ENCODE results near the gene KLHDC9.

KLHDC9 gene

GRCh38 chr1:161128591-161129420, 30.6 kb downstream of the KLHDC9 start:
- Histone ChIP-seq H3K9ac (ENCODE audit: low read length in 5 of 5) (peak overlapping the region in 1 of 5 donors; percentile 3), H3K27me3 (ENCODE audit: control insufficient read depth in 5 of 5, insufficient read depth in 4 of 5, low read length in 5 of 5) (no peaks in the 10 kb centered on the region), H3K4me1 (ENCODE audit: control insufficient read depth in 5 of 5, insufficient read depth in 5 of 5, low read length in 5 of 5) (peaks cover 4 to 55% (median 46%) of the 10 kb centered on the region in 5 donors), H3K9me3 (ENCODE audit: control insufficient read depth in 5 of 5, low read length in 5 of 5) (no peaks in the 10 kb centered on the region), H3K36me3 (ENCODE audit: control insufficient read depth in 5 of 5, insufficient read depth in 5 of 5, low read length in 5 of 5) (peaks cover 18 to 56% (median 42%) of the 10 kb centered on the region in 5 donors), H3K27ac (ENCODE audit: low read depth, low read length) (peak overlapping the region; percentile 0), H3K4me3 (ENCODE audit: low read depth in 1 of 5, low read length in 5 of 5) (no peak overlapping the region)

- Histone ChIP-seq H3K9ac (ENCODE audit: low read length in 5 of 5) (peak overlapping the region in 3 of 5 donors; percentile 74 to 94 (median 86)), H3K27me3 (ENCODE audit: control insufficient read depth in 5 of 5, insufficient read depth in 4 of 5, low read length in 5 of 5) (no peaks in the 10 kb centered on the region), H3K4me1 (ENCODE audit: control insufficient read depth in 5 of 5, insufficient read depth in 5 of 5, low read length in 5 of 5) (peaks cover 4 to 60% (median 49%) of the 10 kb centered on the region in 5 donors), H3K36me3 (ENCODE audit: control insufficient read depth in 5 of 5, insufficient read depth in 5 of 5, low read length in 5 of 5) (peaks cover 18 to 47% (median 36%) of the 10 kb centered on the region in 5 donors), H3K9me3 (ENCODE audit: control insufficient read depth in 5 of 5, low read length in 5 of 5) (no peaks in the 10 kb centered on the region), H3K27ac (ENCODE audit: low read depth, low read length) (peak overlapping the region; percentile 99), H3K4me3 (ENCODE audit: low read depth in 1 of 5, low read length in 5 of 5) (peak overlapping the region in 2 of 5 donors; percentile 75 to 97)
Measured at GRCh38 chr1:161130266-161130665, 32.1 kb downstream of the KLHDC9 start.

DNA sequence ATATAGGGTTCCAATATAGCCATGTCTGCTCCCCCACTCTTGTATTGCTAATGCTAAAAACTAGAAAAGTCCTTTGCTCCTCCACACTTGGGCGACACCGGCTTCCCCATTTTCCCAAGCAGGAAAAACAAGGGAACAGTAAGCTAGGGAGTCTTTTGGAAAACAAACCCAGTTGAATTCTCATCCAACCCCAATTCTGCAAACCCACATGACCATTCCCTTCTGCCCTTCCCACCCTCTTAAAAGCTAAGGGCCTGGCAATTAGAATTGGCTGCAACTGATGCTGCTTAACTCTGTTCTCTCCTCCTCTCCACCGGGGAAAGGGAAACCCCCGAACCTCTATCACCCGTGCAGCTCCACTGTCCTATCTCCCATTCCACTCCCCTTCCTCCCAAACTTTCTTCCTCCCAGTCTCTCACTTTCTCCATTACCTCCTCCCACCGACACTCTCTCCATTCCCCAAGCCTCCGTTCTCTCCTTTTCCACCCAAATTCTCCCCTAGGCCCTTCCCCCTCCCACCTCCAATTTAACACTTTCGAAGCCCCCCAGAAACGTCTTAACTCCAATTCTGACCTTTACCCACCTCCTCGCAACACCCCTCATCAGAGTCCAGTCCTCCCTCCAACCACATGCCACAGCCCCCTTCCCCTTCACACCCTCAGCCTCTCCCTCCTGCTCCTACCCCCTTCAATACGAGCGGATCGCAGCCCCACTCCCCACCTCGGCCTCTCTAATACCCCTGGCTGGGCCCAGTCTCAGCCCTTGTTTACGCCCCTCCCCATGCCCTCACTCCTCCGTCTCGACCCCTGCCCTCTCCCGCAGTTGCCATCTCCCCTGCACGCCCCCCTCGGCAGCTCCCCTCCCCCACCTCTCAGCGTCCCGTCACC, 33.6 kb downstream of the KLHDC9 start:
- Histone ChIP-seq H3K4me3 (ENCODE audit: low read depth in 1 of 5, low read length in 5 of 5) (peak overlapping the region; percentile 75 to 98 (median 91)), H3K36me3 (ENCODE audit: control insufficient read depth in 5 of 5, insufficient read depth in 5 of 5, low read length in 5 of 5) (peaks cover 14 to 36% (median 25%) of the 10 kb centered on the region in 5 donors), H3K27ac (ENCODE audit: low read depth, low read length) (peak overlapping the region; percentile 99), H3K9ac (ENCODE audit: low read length in 5 of 5) (peak overlapping the region; percentile 86 to 98 (median 94)), H3K27me3 (ENCODE audit: control insufficient read depth in 5 of 5, insufficient read depth in 4 of 5, low read length in 5 of 5) (no peaks in the 10 kb centered on the region), H3K9me3 (ENCODE audit: control insufficient read depth in 5 of 5, low read length in 5 of 5) (no peaks in the 10 kb centered on the region), H3K4me1 (ENCODE audit: control insufficient read depth in 5 of 5, insufficient read depth in 5 of 5, low read length in 5 of 5) (peaks cover 4 to 60% (median 50%) of the 10 kb centered on the region in 5 donors)

DNA sequence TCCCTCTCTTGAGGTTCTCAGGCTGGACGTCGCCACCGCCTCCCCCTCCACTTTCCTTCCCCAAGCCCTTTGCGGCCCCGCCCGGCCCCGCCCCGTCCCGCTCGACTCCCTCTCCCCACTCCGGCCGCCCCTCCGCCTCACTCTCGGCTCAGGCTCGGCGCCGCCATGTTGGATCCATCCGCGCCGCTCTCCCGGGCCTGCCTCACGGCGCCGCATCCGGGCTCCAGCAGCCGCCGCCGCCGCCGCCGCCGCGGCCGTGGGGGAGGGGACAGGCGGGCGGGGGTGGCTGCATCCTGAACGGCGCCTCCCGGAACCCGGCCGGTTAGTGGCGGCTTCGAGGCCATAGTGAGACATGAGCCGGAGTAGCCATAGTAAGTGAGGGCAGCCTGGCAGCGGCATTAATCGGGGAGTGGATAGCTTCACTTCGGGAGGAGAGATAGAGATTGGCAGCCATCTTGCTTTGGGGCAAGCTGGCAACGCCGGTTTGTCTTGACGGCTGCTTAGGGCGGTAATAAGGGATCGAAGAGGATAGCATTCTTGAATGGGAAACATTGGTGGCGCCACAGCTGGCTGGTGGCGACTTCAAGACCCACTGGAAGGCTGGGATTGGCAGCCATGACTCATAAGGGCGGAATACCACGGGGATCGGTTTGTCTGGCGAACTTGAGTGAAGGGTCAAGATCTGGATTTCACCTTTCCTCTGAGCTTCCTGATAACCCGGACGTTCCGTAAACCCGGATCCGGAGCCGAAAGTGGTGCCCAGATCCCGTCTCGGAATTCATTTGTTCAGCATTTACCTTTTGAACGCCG, 34.5 kb downstream of the KLHDC9 start, which contains the start of gene DEDD:
DEDD (minus strand) TSS at position 258 of the 810 bp plus-strand sequence. CDS start 8,205 bp downstream, outside the sequence.
- H3K9ac ChIP-seq (ENCODE audit: low read length in 5 of 5) = peak within 1 kb of the TSS; percentile 86 to 98 (median 94)

GRCh38 chr1:161133220-161133740, 35.1 kb downstream of the KLHDC9 start:
- Histone ChIP-seq H3K4me1 (ENCODE audit: control insufficient read depth in 5 of 5, insufficient read depth in 5 of 5, low read length in 5 of 5) (peaks cover 4 to 62% (median 43%) of the 10 kb centered on the region in 5 donors), H3K9ac (ENCODE audit: low read length in 5 of 5) (peak overlapping the region; percentile 82 to 95 (median 87))

More for the DNA sequence above, 34.5 kb downstream of the KLHDC9 start, which contains the start of gene DEDD:
- H3K36me3 ChIP-seq (ENCODE audit: control insufficient read depth in 5 of 5, insufficient read depth in 5 of 5, low read length in 5 of 5) = peaks cover 6 to 28% (median 19%) of the 10 kb centered on the region in 5 donors
- peak within 1 kb of the TSS; percentile 99 for H3K27ac ChIP-seq (ENCODE audit: low read depth, low read length)
- peak within 1 kb of the TSS; percentile 75 to 98 (median 91) for H3K4me3 ChIP-seq (ENCODE audit: low read depth in 1 of 5, low read length in 5 of 5)
- no peaks in the 10 kb centered on the region for H3K9me3 ChIP-seq (ENCODE audit: control insufficient read depth in 5 of 5, low read length in 5 of 5)
- H3K4me1 ChIP-seq (ENCODE audit: control insufficient read depth in 5 of 5, insufficient read depth in 5 of 5, low read length in 5 of 5) = peaks cover 4 to 62% (median 44%) of the 10 kb centered on the region in 5 donors
- no peaks in the 10 kb centered on the region for H3K27me3 ChIP-seq (ENCODE audit: control insufficient read depth in 5 of 5, insufficient read depth in 4 of 5, low read length in 5 of 5)

DNA sequence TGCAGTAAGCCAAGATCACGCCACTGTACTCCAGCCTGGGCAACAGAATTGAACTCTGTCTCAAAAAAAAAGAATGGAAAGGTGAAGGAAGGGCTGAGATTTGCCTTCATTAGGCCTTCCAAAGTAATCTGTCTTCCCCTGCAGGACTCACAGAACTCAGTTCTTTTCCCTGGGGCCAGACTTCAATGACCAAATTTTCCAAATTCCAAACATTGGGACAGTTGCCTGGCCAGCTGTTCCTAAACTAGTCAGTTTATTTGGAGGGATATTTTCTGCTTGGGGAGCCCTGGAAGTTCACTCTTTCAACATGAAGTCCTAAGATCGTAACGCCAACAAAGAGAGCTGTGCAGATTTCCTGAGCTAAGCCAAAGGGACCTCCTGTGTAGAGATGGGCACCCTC, 39.7 kb downstream of the KLHDC9 start:
- H3K27me3 ChIP-seq (ENCODE audit: control insufficient read depth in 5 of 5, insufficient read depth in 4 of 5, low read length in 5 of 5) = no peaks in the 10 kb centered on the region
- no peaks in the 10 kb centered on the region for H3K9me3 ChIP-seq (ENCODE audit: control insufficient read depth in 5 of 5, low read length in 5 of 5)
- peak overlapping the region; percentile 48 for H3K27ac ChIP-seq (ENCODE audit: low read depth, low read length)
- H3K9ac ChIP-seq (ENCODE audit: low read length in 5 of 5) = no peak overlapping the region
- H3K36me3 ChIP-seq (ENCODE audit: control insufficient read depth in 5 of 5, insufficient read depth in 5 of 5, low read length in 5 of 5) = no peaks in the 10 kb centered on the region
- peaks cover 0 to 35% (median 25%) of the 10 kb centered on the region in 5 donors for H3K4me1 ChIP-seq (ENCODE audit: control insufficient read depth in 5 of 5, insufficient read depth in 5 of 5, low read length in 5 of 5)
- no peak overlapping the region for H3K4me3 ChIP-seq (ENCODE audit: low read depth in 1 of 5, low read length in 5 of 5)

More at GRCh38 chr1:161133220-161133740, 35.1 kb downstream of the KLHDC9 start:
- Histone ChIP-seq H3K27me3 (ENCODE audit: control insufficient read depth in 5 of 5, insufficient read depth in 4 of 5, low read length in 5 of 5) (no peaks in the 10 kb centered on the region), H3K4me3 (ENCODE audit: low read depth in 1 of 5, low read length in 5 of 5) (peak overlapping the region; percentile 75 to 97 (median 91)), H3K27ac (ENCODE audit: low read depth, low read length) (peak overlapping the region; percentile 99), H3K9me3 (ENCODE audit: control insufficient read depth in 5 of 5, low read length in 5 of 5) (no peaks in the 10 kb centered on the region), H3K36me3 (ENCODE audit: control insufficient read depth in 5 of 5, insufficient read depth in 5 of 5, low read length in 5 of 5) (peaks cover 3 to 21% (median 13%) of the 10 kb centered on the region in 5 donors)

- Histone ChIP-seq H3K9me3 (ENCODE audit: control insufficient read depth in 5 of 5, low read length in 5 of 5) (no peaks in the 10 kb centered on the region), H3K4me3 (ENCODE audit: low read depth in 1 of 5, low read length in 5 of 5) (no peak overlapping the region), H3K36me3 (ENCODE audit: control insufficient read depth in 5 of 5, insufficient read depth in 5 of 5, low read length in 5 of 5) (no peaks in the 10 kb centered on the region), H3K27ac (ENCODE audit: low read depth, low read length) (peak overlapping the region; percentile 48), H3K9ac (ENCODE audit: low read length in 5 of 5) (peak overlapping the region in 1 of 5 donors; percentile 39), H3K4me1 (ENCODE audit: control insufficient read depth in 5 of 5, insufficient read depth in 5 of 5, low read length in 5 of 5) (peaks cover 0 to 29% (median 22%) of the 10 kb centered on the region in 5 donors), H3K27me3 (ENCODE audit: control insufficient read depth in 5 of 5, insufficient read depth in 4 of 5, low read length in 5 of 5) (no peaks in the 10 kb centered on the region)
Measured at GRCh38 chr1:161138431-161138830, 40.3 kb downstream of the KLHDC9 start.

- Histone ChIP-seq H3K4me1 (ENCODE audit: control insufficient read depth in 5 of 5, insufficient read depth in 5 of 5, low read length in 5 of 5) (peaks cover 0 to 21% (median 15%) of the 10 kb centered on the region in 5 donors), H3K27ac (ENCODE audit: low read depth, low read length) (no peak overlapping the region), H3K4me3 (ENCODE audit: low read depth in 1 of 5, low read length in 5 of 5) (no peak overlapping the region), H3K9ac (ENCODE audit: low read length in 5 of 5) (no peak overlapping the region), H3K36me3 (ENCODE audit: control insufficient read depth in 5 of 5, insufficient read depth in 5 of 5, low read length in 5 of 5) (no peaks in the 10 kb centered on the region), H3K9me3 (ENCODE audit: control insufficient read depth in 5 of 5, low read length in 5 of 5) (no peaks in the 10 kb centered on the region), H3K27me3 (ENCODE audit: control insufficient read depth in 5 of 5, insufficient read depth in 4 of 5, low read length in 5 of 5) (no peaks in the 10 kb centered on the region)
Measured at GRCh38 chr1:161139766-161140165, 41.6 kb downstream of the KLHDC9 start.

Data from subcutaneous abdominal adipose tissue (tissue), 5 donors.